ENCODE results near the gene ABTB1. TPM values are rescaled to one million over a fixed set of nuclear protein-coding genes. Genes with fewer than 3 reads are reported as not detected.

The ABTB1 gene
- total and polyA plus RNA-seq, 2 of the 13 experiments (the other 11 are each of a cell fraction or from before 2014, with no cell fraction given): 0.42 to 14.5 TPM

DNA sequence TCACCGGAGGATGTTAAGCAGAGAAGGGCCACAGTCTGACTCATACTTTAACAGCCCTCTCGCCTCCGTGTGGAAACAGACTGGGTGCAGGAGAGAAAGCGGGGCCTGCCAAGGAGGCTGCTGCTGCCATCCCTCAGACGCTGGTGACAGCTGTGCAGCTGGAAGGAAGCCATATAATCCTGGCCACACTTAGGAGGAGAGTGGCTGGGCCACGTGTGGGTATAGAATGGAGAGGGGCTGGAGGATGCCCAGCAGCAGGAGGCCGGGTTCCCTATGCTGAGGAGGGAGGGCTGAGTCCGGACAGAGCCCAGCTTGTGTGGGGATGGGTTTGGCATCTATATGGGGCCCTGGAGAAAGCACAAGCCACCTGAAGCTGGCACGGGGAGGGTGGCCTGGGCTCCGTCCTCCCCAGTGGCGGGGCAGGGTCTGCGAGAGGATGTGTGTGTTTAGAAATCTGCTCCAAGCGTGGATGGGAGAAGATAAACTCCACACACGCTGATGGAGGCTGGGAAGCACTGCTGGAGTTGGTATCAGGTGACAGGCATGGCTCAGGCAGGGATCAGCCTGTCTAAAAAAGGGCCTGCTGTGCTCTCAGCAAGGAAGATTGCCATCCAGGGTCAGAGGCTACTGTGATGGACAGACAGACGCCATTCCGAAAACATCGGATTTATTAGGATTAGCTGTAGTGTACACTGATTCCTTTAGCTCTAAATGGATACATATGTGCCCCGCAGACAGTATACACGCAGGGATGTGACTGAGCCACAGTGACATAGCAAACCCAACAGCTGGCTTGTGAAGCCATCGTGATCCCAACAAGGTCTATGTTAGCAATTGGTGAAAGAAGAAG lies 15.9 kb downstream of the ABTB1 start:
- DNase-seq (ENCODE audit: low spot score) (no peak), FAIRE-seq (no peak), ATAC-seq (no peak)
- Histone ChIP-seq H2AFZ (ENCODE audit: low read length) (no peak overlapping the region), H3K4me1 (ENCODE audit: insufficient read depth, low read length) (peaks cover 7% of the 10 kb centered on the region), H3K4me3 (replicated peaks in 1 of 3; ENCODE audit: insufficient read depth in 1 of 3, low read depth in 2 of 3, low read length in 3 of 3) (no peak overlapping the region), H3K9me3 (ENCODE audit: low read length) (no peaks in the 10 kb centered on the region), H3K9ac (ENCODE audit: insufficient read depth, low read depth, low read length) (no peak overlapping the region), H3K27me3 (ENCODE audit: control insufficient read depth in 1 of 2, insufficient read depth in 2 of 2, low read length in 2 of 2) (peaks cover 0 to 6% of the 10 kb centered on the region in 2 experiments; a peak in 2 of 5 replicates), H3K36me3 (replicated peaks in 1 of 2; ENCODE audit: control insufficient read depth in 1 of 2, insufficient read depth in 2 of 2, low read length in 2 of 2) (no peaks in the 10 kb centered on the region), H3K4me2 (ENCODE audit: low read depth, low read length) (no peak overlapping the region), H4K20me1 (ENCODE audit: insufficient read depth, low read length) (no peaks in the 10 kb centered on the region), H3K27ac (ENCODE audit: extremely low read length, insufficient read depth, low read length) (no peak overlapping the region), H3K79me2 (ENCODE audit: insufficient read depth, low read length) (no peaks in the 10 kb centered on the region)
- 45% methylated on average over 12 of the region's 20 CpGs for WGBS (ENCODE audit: low lambda C conversion rate)
- TF ChIP-seq HES4 (CRISPR knock-in tag; IDR thresholded peaks at IDR 0.05; ENCODE audit: borderline replicate concordance) (no peak), ZSCAN20 (CRISPR knock-in tag; IDR thresholded peaks at IDR 0.05; ENCODE audit: borderline replicate concordance) (no peak), THAP7 (CRISPR knock-in tag; IDR thresholded peaks at IDR 0.05) (no peak)
- in situ Hi-C loops (cut with HindIII; ENCODE audit: extremely low pct_ligation_motif_present, low pct_unique_long_range_greater_than_20kb): loop anchor here (10.0 kb wide), 1 partner anchor 276 kb away; no protein-coding TSS in a partner anchor
- ChIA-PET CTCF (ENCODE audit: low intra/inter-chr PET ratio, low total read pairs) (no interaction called here), POLR2A (no interaction called here)
- no TSS peak for BruUV-seq (replicated peaks)
- intact Hi-C loops (cut with micrococcal nuclease; ENCODE audit: unreplicated experiment): no loop called here

GRCh38 chr3:127689266-127689860 lies 16.6 kb downstream of the ABTB1 start:
- WGBS (ENCODE audit: low lambda C conversion rate): 63% methylated on average over 10 of the region's 19 CpGs
- FAIRE-seq: no peak
- intact Hi-C loops (cut with micrococcal nuclease; ENCODE audit: unreplicated experiment) (no loop called here), in situ Hi-C loops (cut with HindIII; ENCODE audit: extremely low pct_ligation_motif_present, low pct_unique_long_range_greater_than_20kb) (loop anchor here (10.0 kb wide), 1 partner anchor 275 kb away; no protein-coding TSS in a partner anchor)
- H4K20me1 ChIP-seq (ENCODE audit: insufficient read depth, low read length): no peaks in the 10 kb centered on the region
- BruUV-seq (replicated peaks): no TSS peak
- POLR2A ChIA-PET: no interaction called here
- ATAC-seq: no peak
- peaks cover 7% of the 10 kb centered on the region for H3K4me1 ChIP-seq (ENCODE audit: insufficient read depth, low read length)
- no peaks in the 10 kb centered on the region for H3K79me2 ChIP-seq (ENCODE audit: insufficient read depth, low read length)
- CTCF ChIA-PET (ENCODE audit: low intra/inter-chr PET ratio, low total read pairs): no interaction called here
- peaks cover 0 to 6% of the 10 kb centered on the region in 2 experiments; a peak in 2 of 5 replicates for H3K27me3 ChIP-seq (ENCODE audit: control insufficient read depth in 1 of 2, insufficient read depth in 2 of 2, low read length in 2 of 2)
- no peak overlapping the region for H3K4me2 ChIP-seq (ENCODE audit: low read depth, low read length)
- no peak overlapping the region for H3K4me3 ChIP-seq (replicated peaks in 1 of 3; ENCODE audit: insufficient read depth in 1 of 3, low read depth in 2 of 3, low read length in 3 of 3)
- H3K9me3 ChIP-seq (ENCODE audit: low read length): no peaks in the 10 kb centered on the region
- H3K9ac ChIP-seq (ENCODE audit: insufficient read depth, low read depth, low read length): no peak overlapping the region
- H2AFZ ChIP-seq (ENCODE audit: low read length): no peak overlapping the region
- no peaks in the 10 kb centered on the region for H3K36me3 ChIP-seq (replicated peaks in 1 of 2; ENCODE audit: control insufficient read depth in 1 of 2, insufficient read depth in 2 of 2, low read length in 2 of 2)
- DNase-seq (ENCODE audit: low spot score): no peak
- TF ChIP-seq ZUFSP (CRISPR knock-in tag; IDR thresholded peaks at IDR 0.05; ENCODE audit: borderline replicate concordance): no peak
- no peak for TF ChIP-seq ZNF574 (CRISPR knock-in tag; IDR thresholded peaks at IDR 0.05)
- no peak for TF ChIP-seq ZNF121 (CRISPR knock-in tag; IDR thresholded peaks at IDR 0.05)
- no peak for TF ChIP-seq GATAD2A (CRISPR knock-in tag; IDR thresholded peaks at IDR 0.05)
- no peak for TF ChIP-seq THYN1 (CRISPR knock-in tag; IDR thresholded peaks at IDR 0.05; ENCODE audit: borderline replicate concordance, low read depth)
- no peak overlapping the region for H3K27ac ChIP-seq (ENCODE audit: extremely low read length, insufficient read depth, low read length)

Data from HepG2 (cell line).